ENCODE results near the gene ME3.

Gene ME3

DNA sequence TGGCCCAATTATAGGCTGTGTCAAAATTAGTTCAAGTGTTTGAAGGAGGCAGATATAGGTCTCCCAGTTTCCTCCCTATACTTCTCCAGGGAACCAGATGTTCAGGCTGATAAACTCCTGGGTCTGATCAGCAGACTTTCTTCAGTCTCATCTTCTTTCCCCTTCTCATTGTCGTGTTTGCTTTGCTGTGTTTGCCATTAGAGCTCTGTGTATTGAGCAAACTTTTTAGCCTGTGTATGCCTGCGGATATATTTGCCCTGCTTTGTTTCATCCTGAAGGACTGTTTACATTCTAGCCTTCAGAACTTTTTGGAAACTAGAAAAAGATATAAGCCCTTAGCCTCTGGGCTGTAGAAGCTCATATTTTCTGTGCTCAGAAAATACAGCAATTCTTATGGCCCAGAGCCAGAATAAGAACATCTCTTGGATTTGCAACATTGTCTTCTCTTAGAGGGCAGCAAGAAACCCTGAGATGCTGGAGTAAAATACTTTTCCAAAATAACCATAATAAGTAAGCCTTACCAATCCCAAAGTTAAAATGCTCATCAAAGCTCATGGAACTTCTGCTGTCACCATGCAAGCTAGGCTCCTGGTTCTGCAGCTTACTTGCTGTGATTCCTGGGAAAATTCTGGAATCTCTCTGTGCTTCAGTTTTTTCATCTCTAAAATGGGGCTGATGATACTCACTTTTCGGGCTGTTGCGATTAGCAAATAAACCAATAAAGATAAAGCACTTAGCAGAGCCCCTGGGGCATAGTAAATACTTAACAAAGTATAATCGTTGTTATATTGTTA is 34.1 kb upstream of the ME3 start:
- Histone ChIP-seq H3K36me3 (ENCODE audit: control insufficient read depth, low read depth, low read length) (no peaks in the 10 kb centered on the region), H3K4me1 (ENCODE audit: control insufficient read depth, low read depth, low read length) (no peaks in the 10 kb centered on the region), H3K27ac (ENCODE audit: low read length) (no peak overlapping the region), H3K27me3 (ENCODE audit: control insufficient read depth, insufficient read depth, low read length) (no peaks in the 10 kb centered on the region), H3K9me3 (ENCODE audit: control insufficient read depth, low read depth, low read length) (no peaks in the 10 kb centered on the region), H3K4me3 (ENCODE audit: low read length) (no peak overlapping the region), H3K9ac (ENCODE audit: low read length) (no peak overlapping the region)

DNA sequence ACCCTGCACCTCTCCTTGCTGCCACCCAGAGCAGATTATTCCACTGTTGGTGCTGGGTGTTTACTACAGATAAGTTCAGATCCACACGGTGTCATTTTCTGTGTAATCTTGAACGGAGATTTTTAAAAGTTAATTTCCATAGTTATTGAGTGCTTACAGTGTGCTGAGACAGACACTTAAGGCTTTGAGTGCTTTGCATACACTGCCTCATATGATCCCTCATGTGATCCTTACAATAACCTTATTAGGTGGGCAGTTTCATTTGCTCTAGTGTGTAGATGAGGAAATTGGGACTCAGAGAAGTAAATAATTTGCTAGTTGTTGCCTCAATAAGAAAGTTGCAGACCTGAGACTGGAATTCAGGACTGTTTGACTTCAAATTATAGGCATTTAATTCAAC is 32.3 kb upstream of the ME3 start:
- Histone ChIP-seq H3K9ac (ENCODE audit: low read length) (no peak overlapping the region), H3K9me3 (ENCODE audit: control insufficient read depth, low read depth, low read length) (no peaks in the 10 kb centered on the region), H3K4me1 (ENCODE audit: control insufficient read depth, low read depth, low read length) (peaks cover 3% of the 10 kb centered on the region), H3K4me3 (ENCODE audit: low read length) (no peak overlapping the region), H3K27me3 (ENCODE audit: control insufficient read depth, insufficient read depth, low read length) (no peaks in the 10 kb centered on the region), H3K27ac (ENCODE audit: low read length) (no peak overlapping the region), H3K36me3 (ENCODE audit: control insufficient read depth, low read depth, low read length) (no peaks in the 10 kb centered on the region)

DNA sequence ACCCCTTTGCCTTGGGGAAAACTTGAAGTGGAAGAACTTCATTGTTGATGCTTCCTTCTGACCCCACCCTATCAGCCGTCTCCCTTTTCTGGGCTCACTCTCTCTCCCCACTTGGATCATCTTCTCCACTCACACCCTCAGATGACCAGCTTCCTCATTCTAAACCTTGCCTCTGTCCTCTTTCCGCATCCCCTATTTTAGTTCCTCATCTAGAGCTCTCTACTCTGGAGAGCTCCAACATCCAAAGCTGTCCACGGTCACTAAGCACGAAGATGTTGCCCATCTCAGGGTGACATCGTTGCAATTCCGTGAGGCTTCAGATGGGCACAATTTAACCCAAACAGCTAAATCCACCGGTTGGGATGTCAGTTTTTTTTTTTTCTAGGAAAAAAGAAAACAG is 31.6 kb upstream of the ME3 start:
- Histone ChIP-seq H3K9me3 (ENCODE audit: control insufficient read depth, low read depth, low read length) (no peaks in the 10 kb centered on the region), H3K27ac (ENCODE audit: low read length) (no peak overlapping the region)

DNA sequence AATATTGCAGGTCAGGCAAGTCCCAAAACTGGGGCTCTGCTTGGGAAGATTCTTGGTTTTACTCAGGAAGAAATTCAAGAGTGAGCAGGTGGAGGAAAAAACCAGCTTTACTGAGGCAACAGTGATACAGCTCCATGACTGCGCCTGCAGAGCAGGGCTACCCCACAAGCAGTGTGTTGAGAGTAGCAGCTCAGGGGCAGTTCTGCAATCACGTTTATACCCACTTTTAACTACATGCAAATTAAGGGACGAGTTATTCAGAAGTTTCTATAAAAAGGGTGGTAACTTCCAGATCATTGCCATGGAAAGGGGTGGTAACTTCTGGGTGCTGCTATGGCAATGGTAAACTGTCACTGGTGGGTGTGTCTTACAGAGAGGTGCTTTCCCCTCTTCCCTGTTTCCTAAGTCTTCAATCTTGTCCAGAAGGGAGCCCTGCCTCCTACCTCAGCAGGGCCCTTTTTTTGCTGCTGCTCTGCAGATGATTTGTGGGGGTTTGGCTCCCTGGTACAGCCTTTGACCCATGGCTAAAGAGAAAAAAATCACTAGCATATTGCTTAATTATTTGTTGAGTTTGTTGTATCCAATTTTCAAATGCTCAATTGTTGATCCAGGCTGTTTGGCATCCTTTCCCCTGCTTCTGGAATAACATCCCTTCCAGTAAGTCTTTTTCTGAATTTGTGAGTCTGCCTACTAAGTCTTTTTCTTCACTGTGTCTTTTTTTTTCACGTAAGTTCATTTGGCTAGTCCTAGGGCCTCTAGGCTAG is 30.0 kb upstream of the ME3 start:
- H3K4me1 ChIP-seq (ENCODE audit: control insufficient read depth, low read depth, low read length): peaks cover 3% of the 10 kb centered on the region
- no peaks in the 10 kb centered on the region for H3K9me3 ChIP-seq (ENCODE audit: control insufficient read depth, low read depth, low read length)
- H3K4me3 ChIP-seq (ENCODE audit: low read length): no peak overlapping the region
- H3K36me3 ChIP-seq (ENCODE audit: control insufficient read depth, low read depth, low read length): no peaks in the 10 kb centered on the region
- H3K27ac ChIP-seq (ENCODE audit: low read length): no peak overlapping the region
- H3K27me3 ChIP-seq (ENCODE audit: control insufficient read depth, insufficient read depth, low read length): no peaks in the 10 kb centered on the region
- H3K9ac ChIP-seq (ENCODE audit: low read length): no peak overlapping the region

More for the DNA sequence above, 31.6 kb upstream of the ME3 start:
- no peak overlapping the region for H3K4me3 ChIP-seq (ENCODE audit: low read length)
- no peak overlapping the region for H3K9ac ChIP-seq (ENCODE audit: low read length)
- H3K27me3 ChIP-seq (ENCODE audit: control insufficient read depth, insufficient read depth, low read length): no peaks in the 10 kb centered on the region
- H3K36me3 ChIP-seq (ENCODE audit: control insufficient read depth, low read depth, low read length): no peaks in the 10 kb centered on the region
- peaks cover 3% of the 10 kb centered on the region for H3K4me1 ChIP-seq (ENCODE audit: control insufficient read depth, low read depth, low read length)

DNA sequence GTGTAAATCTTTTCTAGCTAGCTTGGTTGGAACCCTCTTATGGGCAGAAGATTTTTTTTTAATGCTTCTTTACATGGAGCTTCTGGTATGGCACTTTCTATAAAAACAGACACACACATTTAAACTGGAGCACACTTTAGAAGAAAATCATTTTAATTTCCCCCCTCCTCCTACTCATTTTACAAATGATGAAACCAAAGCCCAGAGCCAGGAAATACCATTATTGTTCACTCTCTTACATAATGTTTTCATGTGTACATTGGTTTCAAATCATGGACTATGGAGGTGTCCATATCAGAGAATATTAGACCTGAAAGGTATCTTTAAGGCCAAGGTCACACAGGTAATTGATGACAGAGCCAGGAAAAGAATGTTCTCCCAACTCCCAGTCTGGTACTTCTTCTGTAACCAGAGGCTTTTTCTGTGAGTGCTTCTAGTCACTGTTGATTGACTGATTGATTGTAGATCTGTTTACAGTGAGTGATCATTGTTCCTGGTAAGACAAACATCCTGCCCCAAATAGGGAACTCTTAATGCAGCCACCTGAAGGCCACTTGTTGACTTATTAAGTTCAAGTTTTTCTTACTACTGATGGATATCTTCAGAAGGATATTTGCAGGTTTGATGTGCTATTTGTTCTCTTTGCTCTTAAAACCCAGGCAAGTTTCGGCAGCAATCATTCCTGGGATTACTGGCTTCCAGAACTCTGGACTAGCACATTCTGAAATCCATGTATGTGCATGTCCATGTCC is 26.8 kb upstream of the ME3 start:
- Histone ChIP-seq H3K27me3 (ENCODE audit: control insufficient read depth, insufficient read depth, low read length) (no peaks in the 10 kb centered on the region), H3K4me1 (ENCODE audit: control insufficient read depth, low read depth, low read length) (peaks cover 3% of the 10 kb centered on the region), H3K9me3 (ENCODE audit: control insufficient read depth, low read depth, low read length) (no peaks in the 10 kb centered on the region), H3K36me3 (ENCODE audit: control insufficient read depth, low read depth, low read length) (no peaks in the 10 kb centered on the region), H3K27ac (ENCODE audit: low read length) (no peak overlapping the region), H3K9ac (ENCODE audit: low read length) (no peak overlapping the region), H3K4me3 (ENCODE audit: low read length) (no peak overlapping the region)

DNA sequence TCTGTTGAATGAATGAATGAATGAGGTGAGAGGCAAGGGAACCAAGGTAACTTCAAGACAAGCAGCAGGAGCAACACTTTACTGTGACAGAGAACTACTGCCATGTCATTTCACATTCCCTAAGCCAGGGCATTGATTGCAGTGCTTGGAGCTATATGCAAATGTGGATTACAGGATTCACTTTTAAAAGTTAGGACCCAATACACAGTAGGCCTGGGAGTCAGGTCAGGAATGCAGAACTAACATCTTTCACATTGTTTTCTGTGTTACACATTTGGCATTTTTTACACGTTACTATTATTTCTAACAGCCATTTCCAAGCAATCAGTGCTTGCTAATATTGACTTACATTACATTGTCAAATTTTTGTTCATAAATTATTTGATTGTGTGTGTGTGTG is 26.2 kb upstream of the ME3 start:
- Histone ChIP-seq H3K27ac (ENCODE audit: low read length) (no peak overlapping the region), H3K9me3 (ENCODE audit: control insufficient read depth, low read depth, low read length) (no peaks in the 10 kb centered on the region), H3K27me3 (ENCODE audit: control insufficient read depth, insufficient read depth, low read length) (no peaks in the 10 kb centered on the region), H3K36me3 (ENCODE audit: control insufficient read depth, low read depth, low read length) (no peaks in the 10 kb centered on the region), H3K4me1 (ENCODE audit: control insufficient read depth, low read depth, low read length) (peaks cover 3% of the 10 kb centered on the region), H3K9ac (ENCODE audit: low read length) (no peak overlapping the region), H3K4me3 (ENCODE audit: low read length) (no peak overlapping the region)

DNA sequence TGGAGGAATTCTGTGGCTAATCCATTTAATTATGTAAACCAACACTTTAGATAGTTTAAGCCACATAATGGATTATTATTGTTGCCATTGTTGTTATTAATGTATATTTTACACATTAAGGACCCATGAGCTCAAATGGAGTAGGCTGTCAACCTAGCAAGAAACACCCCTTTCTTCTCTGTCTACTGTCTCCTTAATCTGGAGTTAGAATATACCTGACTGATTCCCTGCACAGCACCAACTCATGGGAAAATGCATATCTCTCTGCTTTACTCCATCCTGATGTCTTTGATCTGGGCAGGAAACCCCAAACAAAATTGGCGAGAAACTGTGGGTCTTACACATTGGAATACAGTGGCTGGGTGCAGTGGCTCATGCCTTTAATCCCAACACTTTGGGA is 24.0 kb upstream of the ME3 start:
- H3K27ac ChIP-seq (ENCODE audit: low read length): no peak overlapping the region
- H3K9me3 ChIP-seq (ENCODE audit: control insufficient read depth, low read depth, low read length): no peaks in the 10 kb centered on the region
- H3K27me3 ChIP-seq (ENCODE audit: control insufficient read depth, insufficient read depth, low read length): no peaks in the 10 kb centered on the region
- no peak overlapping the region for H3K4me3 ChIP-seq (ENCODE audit: low read length)
- no peaks in the 10 kb centered on the region for H3K36me3 ChIP-seq (ENCODE audit: control insufficient read depth, low read depth, low read length)
- peaks cover 3% of the 10 kb centered on the region for H3K4me1 ChIP-seq (ENCODE audit: control insufficient read depth, low read depth, low read length)
- no peak overlapping the region for H3K9ac ChIP-seq (ENCODE audit: low read length)

DNA sequence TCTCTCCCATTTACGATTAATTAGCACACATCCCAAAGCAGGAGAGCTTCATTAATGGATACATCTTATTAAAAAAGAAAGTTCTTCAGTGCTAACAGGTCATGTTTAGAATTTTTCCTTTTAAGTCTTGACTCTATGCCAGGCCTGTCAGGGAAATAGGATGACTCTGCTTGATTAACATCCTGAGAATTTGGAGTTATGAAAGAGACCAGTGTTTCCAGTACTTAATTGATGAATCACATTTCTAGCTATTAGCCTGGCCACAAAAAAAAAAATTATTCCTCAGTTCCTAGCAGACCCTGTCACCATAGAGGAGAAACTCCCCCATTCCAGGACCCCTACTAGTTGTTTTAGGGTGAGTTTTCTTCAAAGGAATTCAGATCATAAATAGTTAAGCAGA is 23.6 kb upstream of the ME3 start:
- Histone ChIP-seq H3K27ac (ENCODE audit: low read length) (no peak overlapping the region), H3K27me3 (ENCODE audit: control insufficient read depth, insufficient read depth, low read length) (no peaks in the 10 kb centered on the region), H3K9me3 (ENCODE audit: control insufficient read depth, low read depth, low read length) (no peaks in the 10 kb centered on the region), H3K4me1 (ENCODE audit: control insufficient read depth, low read depth, low read length) (peaks cover 3% of the 10 kb centered on the region), H3K4me3 (ENCODE audit: low read length) (no peak overlapping the region), H3K9ac (ENCODE audit: low read length) (no peak overlapping the region), H3K36me3 (ENCODE audit: control insufficient read depth, low read depth, low read length) (no peaks in the 10 kb centered on the region)

DNA sequence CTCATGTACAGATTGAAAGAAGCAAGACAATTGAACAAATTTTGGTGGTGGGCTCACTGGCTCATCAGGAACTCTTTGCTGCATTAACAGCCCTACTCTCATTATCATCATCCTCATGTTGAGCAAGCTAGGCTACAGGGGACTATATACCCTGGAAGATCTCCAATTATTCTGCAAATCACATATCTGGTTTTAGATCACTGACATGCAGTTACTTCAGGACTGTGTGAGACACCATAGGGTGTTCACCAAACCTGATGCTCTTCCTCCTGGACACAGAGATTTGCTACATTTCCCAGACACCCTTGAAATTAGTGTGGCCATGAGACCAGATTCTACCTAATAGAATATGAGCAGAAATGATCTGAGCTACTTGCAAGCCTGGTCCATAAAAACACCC is 23.0 kb upstream of the ME3 start:
- H3K9ac ChIP-seq (ENCODE audit: low read length): no peak overlapping the region
- no peaks in the 10 kb centered on the region for H3K36me3 ChIP-seq (ENCODE audit: control insufficient read depth, low read depth, low read length)
- H3K27ac ChIP-seq (ENCODE audit: low read length): no peak overlapping the region
- peaks cover 2% of the 10 kb centered on the region for H3K4me1 ChIP-seq (ENCODE audit: control insufficient read depth, low read depth, low read length)
- no peaks in the 10 kb centered on the region for H3K27me3 ChIP-seq (ENCODE audit: control insufficient read depth, insufficient read depth, low read length)
- H3K9me3 ChIP-seq (ENCODE audit: control insufficient read depth, low read depth, low read length): no peaks in the 10 kb centered on the region
- H3K4me3 ChIP-seq (ENCODE audit: low read length): no peak overlapping the region

DNA sequence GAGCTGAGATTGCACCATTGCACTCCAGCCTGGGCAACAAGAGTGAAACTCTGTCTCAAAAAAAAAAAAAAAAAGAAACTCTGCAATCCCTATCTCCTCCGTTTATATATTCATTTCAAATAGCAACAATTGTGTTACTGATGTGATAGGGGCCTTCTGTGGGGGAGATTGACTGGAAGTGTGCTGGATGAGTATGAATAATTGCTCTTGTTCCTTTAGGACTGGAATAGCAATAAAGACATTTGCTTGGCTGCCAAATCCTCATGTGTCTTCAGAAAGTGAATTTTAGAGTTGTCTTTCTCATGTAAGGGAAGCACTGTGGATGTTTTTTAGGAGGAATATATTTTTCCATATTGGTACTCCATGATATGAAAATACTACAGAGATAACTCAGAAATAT is 21.1 kb upstream of the ME3 start:
- H3K36me3 ChIP-seq (ENCODE audit: control insufficient read depth, low read depth, low read length): no peaks in the 10 kb centered on the region
- H3K4me1 ChIP-seq (ENCODE audit: control insufficient read depth, low read depth, low read length): no peaks in the 10 kb centered on the region
- H3K27me3 ChIP-seq (ENCODE audit: control insufficient read depth, insufficient read depth, low read length): no peaks in the 10 kb centered on the region
- no peak overlapping the region for H3K27ac ChIP-seq (ENCODE audit: low read length)
- H3K9me3 ChIP-seq (ENCODE audit: control insufficient read depth, low read depth, low read length): no peaks in the 10 kb centered on the region
- H3K9ac ChIP-seq (ENCODE audit: low read length): no peak overlapping the region
- H3K4me3 ChIP-seq (ENCODE audit: low read length): no peak overlapping the region

DNA sequence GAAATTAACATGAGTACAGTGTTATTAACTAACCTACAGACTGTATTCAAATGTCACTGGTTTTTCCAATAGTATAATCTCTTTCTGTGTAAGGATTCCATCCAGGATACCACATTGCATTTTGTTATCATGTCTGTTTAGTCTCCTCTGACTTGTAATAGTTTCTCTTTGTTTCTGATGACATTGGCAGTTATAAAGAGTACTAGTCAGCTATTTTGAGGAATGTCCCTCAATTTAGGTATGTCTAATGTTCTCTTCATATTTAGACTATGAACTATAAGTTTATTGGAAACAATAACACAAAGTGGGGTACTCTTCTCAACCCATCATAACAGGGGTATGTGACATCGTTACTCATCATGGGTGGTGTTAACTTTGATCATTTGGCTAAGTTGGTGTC is 20.3 kb upstream of the ME3 start:
- Histone ChIP-seq H3K27me3 (ENCODE audit: control insufficient read depth, insufficient read depth, low read length) (no peaks in the 10 kb centered on the region), H3K36me3 (ENCODE audit: control insufficient read depth, low read depth, low read length) (no peaks in the 10 kb centered on the region), H3K9me3 (ENCODE audit: control insufficient read depth, low read depth, low read length) (no peaks in the 10 kb centered on the region), H3K9ac (ENCODE audit: low read length) (no peak overlapping the region), H3K4me1 (ENCODE audit: control insufficient read depth, low read depth, low read length) (no peaks in the 10 kb centered on the region), H3K27ac (ENCODE audit: low read length) (no peak overlapping the region), H3K4me3 (ENCODE audit: low read length) (no peak overlapping the region)

Data from iPS-18a (cell line).